ENCODE results near the gene LRRC75A.

LRRC75A gene

DNA sequence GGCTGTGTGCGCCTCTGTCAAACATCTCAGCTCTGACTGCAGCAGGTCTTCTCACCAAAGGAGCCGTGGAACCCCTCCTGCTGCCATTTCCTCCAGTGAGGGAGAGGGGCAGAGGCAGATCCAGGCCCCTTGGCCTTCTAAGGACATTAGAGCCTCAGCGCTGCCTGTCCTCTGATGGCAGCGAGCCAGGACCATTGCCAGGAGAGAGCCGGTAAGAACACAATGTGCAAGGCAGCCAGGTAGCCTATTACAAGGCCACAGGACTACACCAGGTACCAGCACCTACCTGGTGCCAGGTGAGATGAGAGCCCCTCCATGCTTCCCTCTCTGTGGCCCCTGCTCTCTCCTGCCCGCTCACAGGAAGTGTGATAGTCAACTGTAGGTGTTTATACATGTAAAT is 11.0 kb downstream of the LRRC75A start:
- H3K4me3 ChIP-seq (ENCODE audit: low read length, poor library complexity, severe bottlenecking): no peak overlapping the region
- no peaks in the 10 kb centered on the region for H3K4me1 ChIP-seq (ENCODE audit: insufficient read depth, low read length, poor library complexity, severe bottlenecking)
- no peak overlapping the region for H3K4me2 ChIP-seq (ENCODE audit: low read depth, low read length, poor library complexity, severe bottlenecking)
- H3K9ac ChIP-seq (ENCODE audit: low read depth, low read length, poor library complexity, severe bottlenecking): no peak overlapping the region
- no peaks in the 10 kb centered on the region for H4K20me1 ChIP-seq (ENCODE audit: insufficient read depth, low read length, poor library complexity, severe bottlenecking)
- no peak for TF ChIP-seq EZH2phosphoT487 (IDR thresholded peaks at IDR 0.05; ENCODE audit: borderline replicate concordance)
- TF ChIP-seq, protein P1, sequence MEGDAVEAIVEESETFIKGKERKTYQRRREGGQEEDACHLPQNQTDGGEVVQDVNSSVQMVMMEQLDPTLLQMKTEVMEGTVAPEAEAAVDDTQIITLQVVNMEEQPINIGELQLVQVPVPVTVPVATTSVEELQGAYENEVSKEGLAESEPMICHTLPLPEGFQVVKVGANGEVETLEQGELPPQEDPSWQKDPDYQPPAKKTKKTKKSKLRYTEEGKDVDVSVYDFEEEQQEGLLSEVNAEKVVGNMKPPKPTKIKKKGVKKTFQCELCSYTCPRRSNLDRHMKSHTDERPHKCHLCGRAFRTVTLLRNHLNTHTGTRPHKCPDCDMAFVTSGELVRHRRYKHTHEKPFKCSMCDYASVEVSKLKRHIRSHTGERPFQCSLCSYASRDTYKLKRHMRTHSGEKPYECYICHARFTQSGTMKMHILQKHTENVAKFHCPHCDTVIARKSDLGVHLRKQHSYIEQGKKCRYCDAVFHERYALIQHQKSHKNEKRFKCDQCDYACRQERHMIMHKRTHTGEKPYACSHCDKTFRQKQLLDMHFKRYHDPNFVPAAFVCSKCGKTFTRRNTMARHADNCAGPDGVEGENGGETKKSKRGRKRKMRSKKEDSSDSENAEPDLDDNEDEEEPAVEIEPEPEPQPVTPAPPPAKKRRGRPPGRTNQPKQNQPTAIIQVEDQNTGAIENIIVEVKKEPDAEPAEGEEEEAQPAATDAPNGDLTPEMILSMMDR (conservative IDR thresholded peaks at IDR 0.05; ENCODE audit: low read length): no peak
- H3K9me3 ChIP-seq (ENCODE audit: insufficient read depth, low read depth, low read length): no peaks in the 10 kb centered on the region
- H3K9me2 ChIP-seq (replicated peaks; ENCODE audit: low read depth, low read length): no peaks in the 10 kb centered on the region
- no peaks in the 10 kb centered on the region for H3K36me3 ChIP-seq (ENCODE audit: insufficient read depth, low read length)
- no peak overlapping the region for H2AFZ ChIP-seq (ENCODE audit: low read length)
- no peaks in the 10 kb centered on the region for H3K79me2 ChIP-seq (ENCODE audit: insufficient read depth, low read length)
- no peaks in the 10 kb centered on the region for H3F3A ChIP-seq (ENCODE audit: low read depth)
- no peaks in the 10 kb centered on the region for H3K27me3 ChIP-seq (ENCODE audit: insufficient read depth, low read length, poor library complexity, severe bottlenecking)

DNA sequence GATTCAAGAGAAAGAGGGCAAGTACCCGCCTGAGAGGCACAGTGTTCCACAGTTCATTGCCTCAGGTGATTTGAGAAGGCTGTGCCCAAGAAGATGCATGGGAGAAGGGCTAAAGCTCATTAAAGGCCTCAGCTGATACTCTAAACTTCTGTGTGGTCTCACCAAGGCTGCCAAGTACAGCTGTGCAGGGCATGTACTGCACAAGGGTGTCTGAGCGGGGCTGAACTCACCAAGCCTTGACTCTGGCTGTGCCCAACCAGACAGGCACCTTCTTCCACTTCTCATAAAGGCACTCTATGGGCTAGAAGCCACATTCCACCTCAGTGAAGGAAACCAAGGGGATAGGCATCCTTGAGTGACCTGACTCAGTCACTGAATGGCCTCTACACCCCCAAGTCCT is 12.7 kb downstream of the LRRC75A start:
- no peak overlapping the region for H3K4me2 ChIP-seq (ENCODE audit: low read depth, low read length, poor library complexity, severe bottlenecking)
- no peaks in the 10 kb centered on the region for H3K9me2 ChIP-seq (replicated peaks; ENCODE audit: low read depth, low read length)
- H3K27me3 ChIP-seq (ENCODE audit: insufficient read depth, low read length, poor library complexity, severe bottlenecking): no peaks in the 10 kb centered on the region

DNA sequence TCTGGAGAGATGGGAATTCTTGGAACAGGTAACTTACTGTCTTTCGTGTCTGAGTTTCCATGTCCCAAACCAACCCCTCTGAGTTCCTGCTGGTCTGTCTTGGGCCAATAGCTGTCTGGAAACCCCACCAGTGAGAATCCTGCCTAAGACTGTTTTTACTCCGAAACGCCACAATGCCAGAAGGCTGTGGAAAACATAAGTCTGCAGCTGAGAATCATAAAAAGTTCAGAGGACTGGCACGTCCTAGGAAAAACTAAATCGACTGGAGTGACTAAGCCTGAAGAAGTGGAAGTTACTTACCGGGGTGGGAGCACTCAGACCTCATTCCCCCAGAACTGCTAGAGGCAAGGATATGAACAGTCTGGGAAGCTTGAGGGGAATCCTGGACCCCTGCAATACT is 13.3 kb downstream of the LRRC75A start:
- no peak overlapping the region for H2AFZ ChIP-seq (ENCODE audit: low read length)
- H3K79me2 ChIP-seq (ENCODE audit: insufficient read depth, low read length): no peaks in the 10 kb centered on the region
- no peaks in the 10 kb centered on the region for H3K27me3 ChIP-seq (ENCODE audit: insufficient read depth, low read length, poor library complexity, severe bottlenecking)
- no peak overlapping the region for H3K4me2 ChIP-seq (ENCODE audit: low read depth, low read length, poor library complexity, severe bottlenecking)
- TF ChIP-seq EZH2phosphoT487 (IDR thresholded peaks at IDR 0.05; ENCODE audit: borderline replicate concordance): no peak
- TF ChIP-seq, protein P1 (conservative IDR thresholded peaks at IDR 0.05; ENCODE audit: low read length): no peak
- no peak overlapping the region for H3K9ac ChIP-seq (ENCODE audit: low read depth, low read length, poor library complexity, severe bottlenecking)
- H3K36me3 ChIP-seq (ENCODE audit: insufficient read depth, low read length): no peaks in the 10 kb centered on the region
- H3K9me3 ChIP-seq (ENCODE audit: insufficient read depth, low read depth, low read length): no peaks in the 10 kb centered on the region
- H3K9me2 ChIP-seq (replicated peaks; ENCODE audit: low read depth, low read length): no peaks in the 10 kb centered on the region
- no peaks in the 10 kb centered on the region for H4K20me1 ChIP-seq (ENCODE audit: insufficient read depth, low read length, poor library complexity, severe bottlenecking)
- H3K4me1 ChIP-seq (ENCODE audit: insufficient read depth, low read length, poor library complexity, severe bottlenecking): no peaks in the 10 kb centered on the region
- H3F3A ChIP-seq (ENCODE audit: low read depth): no peaks in the 10 kb centered on the region
- H3K4me3 ChIP-seq (ENCODE audit: low read length, poor library complexity, severe bottlenecking): no peak overlapping the region

More for the DNA sequence above, 12.7 kb downstream of the LRRC75A start:
- H3K79me2 ChIP-seq (ENCODE audit: insufficient read depth, low read length): no peaks in the 10 kb centered on the region
- H3K4me3 ChIP-seq (ENCODE audit: low read length, poor library complexity, severe bottlenecking): no peak overlapping the region
- no peaks in the 10 kb centered on the region for H3K9me3 ChIP-seq (ENCODE audit: insufficient read depth, low read depth, low read length)
- H2AFZ ChIP-seq (ENCODE audit: low read length): no peak overlapping the region
- H3K4me1 ChIP-seq (ENCODE audit: insufficient read depth, low read length, poor library complexity, severe bottlenecking): no peaks in the 10 kb centered on the region
- TF ChIP-seq EZH2phosphoT487 (IDR thresholded peaks at IDR 0.05; ENCODE audit: borderline replicate concordance): no peak
- TF ChIP-seq, protein P1 (conservative IDR thresholded peaks at IDR 0.05; ENCODE audit: low read length): no peak
- no peaks in the 10 kb centered on the region for H3K36me3 ChIP-seq (ENCODE audit: insufficient read depth, low read length)
- no peak overlapping the region for H3K9ac ChIP-seq (ENCODE audit: low read depth, low read length, poor library complexity, severe bottlenecking)
- H3F3A ChIP-seq (ENCODE audit: low read depth): no peaks in the 10 kb centered on the region
- H4K20me1 ChIP-seq (ENCODE audit: insufficient read depth, low read length, poor library complexity, severe bottlenecking): no peaks in the 10 kb centered on the region
